Pancreas (tissue), 10 donors: ENCODE data around the gene MFN2. TPM values are rescaled to one million over a fixed set of nuclear protein-coding genes. Genes with fewer than 3 reads are reported as not detected.

Experiments
- ATAC-seq, 4 donors: fragments of 200-7000 bp; cut with Tn5 transposase; one replicate each; pipeline versions ENCODE4 v1.8.0 to v1.9.1; 2020; ENCODE audit warnings: mild to moderate bottlenecking in 4 of 4, moderate library complexity in 4 of 4
- DNase-seq, 6 donors: peaks; one replicate each; pipeline ENCODE4 v3.0.0-alpha.2; 2020
- FAIRE-seq: peaks from 2 replicates; lab custom pipeline; 2012; peaks lifted over from hg19 to GRCh38; lab: Jason Lieb, UNC
- H3K27ac ChIP-seq, 4 donors: fragments of 200-600 bp; sonication (generic); 1 replicate in 3 of 4; 2 replicates in 1 of 4; pipeline versions ENCODE4 v1.5.0 to v1.8.0; 2020
- H3K27me3 ChIP-seq, 4 donors: fragments of 200-600 bp; one replicate each; pipeline ENCODE4 v1.8.0; 2021
- H3K36me3 ChIP-seq, 3 donors: fragments of 200-600 bp; sonication (generic) in 1 of 3; one replicate each; pipeline versions ENCODE4 v1.5.0 to v1.8.0; 2020 to 2021
- H3K4me1 ChIP-seq, 3 donors: fragments of 200-600 bp; one replicate each; pipeline ENCODE4 v1.8.0; 2021
- H3K4me3 ChIP-seq, 4 donors: fragments of 200-600 bp; sonication (generic) in 2 of 4; one replicate each; pipeline versions ENCODE4 v1.5.0 to v1.8.0; 2020 to 2021
- H3K9me3 ChIP-seq, 4 donors: fragments of 200-600 bp; one replicate each; pipeline ENCODE4 v1.8.0; 2021
- WGBS, 2 donors: extraction: QIAGEN DNeasy Blood & Tissue Kit; methylation state at CpG; one replicate each; pipeline ENCODE4 v1.1.7; 2013; 5-methylcytosine and 5-hydroxymethylcytosine counted together
- intact Hi-C, 3 donors: fragments of 100-400 bp; cut with DNase I; formaldehyde crosslinking; loops; one replicate each; pipeline versions ENCODE4 v1.11.1 to v1.14.2; 2022
- polyA plus RNA-seq, 2 donors: library from polyadenylated mRNA; stranded (reverse); fragments of 200-250 nt; gene quantifications; one replicate each; pipeline ENCODE4 v1.2.3, GENCODE V29; 2013
- total RNA-seq, 6 donors: library from RNA; stranded (reverse); fragmentation: NEBNext Ultra II Directional in 4 of 6; extraction: Animal tissue kit (Norgen Biotek cat#: 25700) in 4 of 6; gene quantifications; one replicate each; pipeline versions ENCODE4 v1.2.1 to v1.2.4, GENCODE V29; 2021 to 2023
- TF ChIP-seq, protein P1 (sequence below), 4 donors: fragments of 200-600 bp; sonication (generic) in 3 of 4; IDR thresholded peaks; one replicate each; pipeline versions ENCODE4 v1.5.0 to v1.8.0; 2021; ENCODE audit warnings: antibody characterized with exemption in 4 of 4
- donor health status: healthy with polysubstance abuse.
- donor health status: DM: no; HTN: no; CAD: no; lungs with moderate emphysema.
- donor health status: DM: no; HTN: no; CAD: no.
- donor health status: control.
- donor health status: control.
- donor health status: Bipolar disorder and iron deficiency.
- donor health status: DM: yes; HTN: yes; CAD: no.
- donor health status: DM: no; HTN: no; CAD: no.
- donor health status: DM: no; HTN: no; CAD: no.
- donor health status: DM: yes; HTN: yes; CAD: no.

MFN2 gene
- total and polyA plus RNA-seq, 8 donors, result 13.7 to 34.4 (median 24.8) TPM

DNA sequence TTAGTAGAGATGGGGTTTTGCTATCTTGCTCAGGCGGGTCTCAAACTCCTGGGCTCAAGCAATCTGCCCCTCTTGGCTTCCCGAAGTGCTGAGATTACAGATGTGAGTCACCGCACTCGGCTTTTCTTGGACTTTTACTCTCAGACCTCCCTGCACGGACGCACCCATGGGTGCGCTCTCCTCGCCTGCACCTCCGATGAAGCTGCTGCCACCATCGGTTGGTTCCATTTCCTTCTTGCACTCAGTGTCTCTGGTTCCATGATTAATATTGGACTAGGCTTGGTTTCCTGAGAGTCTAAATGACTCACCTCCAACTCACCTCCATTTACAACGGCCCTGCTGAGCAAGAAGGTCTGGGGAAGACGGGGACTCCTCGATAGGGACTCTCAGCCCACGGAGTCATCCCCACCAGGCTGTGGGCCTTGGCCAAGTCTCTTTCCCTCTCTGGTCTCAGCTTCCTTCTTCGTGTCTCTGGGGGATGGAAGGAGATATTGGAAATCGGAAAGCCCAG lies 76.1 kb downstream of the MFN2 start:
- no peak for DNase-seq
- 84 to 90% methylated on average over 16 of the region's 16 CpGs for WGBS, 2 donors
- Histone ChIP-seq H3K4me3 (no peak overlapping the region), H3K36me3 (no peaks in the 10 kb centered on the region), H3K27me3 (no peaks in the 10 kb centered on the region), H3K9me3 (no peaks in the 10 kb centered on the region), H3K4me1 (no peaks in the 10 kb centered on the region), H3K27ac (no peak overlapping the region)
- no peak for FAIRE-seq
- intact Hi-C loops, result no loop called here
- TF ChIP-seq, protein P1, sequence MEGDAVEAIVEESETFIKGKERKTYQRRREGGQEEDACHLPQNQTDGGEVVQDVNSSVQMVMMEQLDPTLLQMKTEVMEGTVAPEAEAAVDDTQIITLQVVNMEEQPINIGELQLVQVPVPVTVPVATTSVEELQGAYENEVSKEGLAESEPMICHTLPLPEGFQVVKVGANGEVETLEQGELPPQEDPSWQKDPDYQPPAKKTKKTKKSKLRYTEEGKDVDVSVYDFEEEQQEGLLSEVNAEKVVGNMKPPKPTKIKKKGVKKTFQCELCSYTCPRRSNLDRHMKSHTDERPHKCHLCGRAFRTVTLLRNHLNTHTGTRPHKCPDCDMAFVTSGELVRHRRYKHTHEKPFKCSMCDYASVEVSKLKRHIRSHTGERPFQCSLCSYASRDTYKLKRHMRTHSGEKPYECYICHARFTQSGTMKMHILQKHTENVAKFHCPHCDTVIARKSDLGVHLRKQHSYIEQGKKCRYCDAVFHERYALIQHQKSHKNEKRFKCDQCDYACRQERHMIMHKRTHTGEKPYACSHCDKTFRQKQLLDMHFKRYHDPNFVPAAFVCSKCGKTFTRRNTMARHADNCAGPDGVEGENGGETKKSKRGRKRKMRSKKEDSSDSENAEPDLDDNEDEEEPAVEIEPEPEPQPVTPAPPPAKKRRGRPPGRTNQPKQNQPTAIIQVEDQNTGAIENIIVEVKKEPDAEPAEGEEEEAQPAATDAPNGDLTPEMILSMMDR (IDR thresholded peaks at IDR 0.05), result no peak
- no peak for ATAC-seq

DNA sequence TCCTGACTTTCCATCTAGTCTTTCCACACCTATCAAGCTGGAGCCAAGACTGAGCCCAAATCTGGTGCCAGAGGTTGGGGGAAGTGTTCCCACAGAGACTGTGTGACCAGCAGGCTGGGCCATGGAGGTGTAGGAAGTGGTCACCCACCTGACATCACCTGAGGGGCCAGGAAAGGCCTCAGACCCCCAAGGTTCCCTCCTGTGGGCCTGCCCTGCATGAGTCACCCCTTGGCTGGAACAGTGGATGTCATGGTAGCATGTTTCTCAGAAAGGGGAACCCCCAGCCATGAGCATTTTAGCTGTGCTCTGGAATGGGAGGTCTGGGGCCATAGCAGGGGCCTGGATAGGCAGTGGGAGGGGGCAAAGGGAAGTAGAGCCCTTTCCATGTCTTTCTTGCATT lies 77.1 kb downstream of the MFN2 start:
- TF ChIP-seq, protein P1 (IDR thresholded peaks at IDR 0.05), result no peak
- Histone ChIP-seq H3K27ac (no peak overlapping the region), H3K36me3 (no peaks in the 10 kb centered on the region), H3K27me3 (no peaks in the 10 kb centered on the region), H3K9me3 (no peaks in the 10 kb centered on the region), H3K4me3 (no peak overlapping the region), H3K4me1 (no peaks in the 10 kb centered on the region)
- no peak for DNase-seq
- FAIRE-seq, result no peak
- intact Hi-C loops, result no loop called here
- no peak for ATAC-seq

DNA sequence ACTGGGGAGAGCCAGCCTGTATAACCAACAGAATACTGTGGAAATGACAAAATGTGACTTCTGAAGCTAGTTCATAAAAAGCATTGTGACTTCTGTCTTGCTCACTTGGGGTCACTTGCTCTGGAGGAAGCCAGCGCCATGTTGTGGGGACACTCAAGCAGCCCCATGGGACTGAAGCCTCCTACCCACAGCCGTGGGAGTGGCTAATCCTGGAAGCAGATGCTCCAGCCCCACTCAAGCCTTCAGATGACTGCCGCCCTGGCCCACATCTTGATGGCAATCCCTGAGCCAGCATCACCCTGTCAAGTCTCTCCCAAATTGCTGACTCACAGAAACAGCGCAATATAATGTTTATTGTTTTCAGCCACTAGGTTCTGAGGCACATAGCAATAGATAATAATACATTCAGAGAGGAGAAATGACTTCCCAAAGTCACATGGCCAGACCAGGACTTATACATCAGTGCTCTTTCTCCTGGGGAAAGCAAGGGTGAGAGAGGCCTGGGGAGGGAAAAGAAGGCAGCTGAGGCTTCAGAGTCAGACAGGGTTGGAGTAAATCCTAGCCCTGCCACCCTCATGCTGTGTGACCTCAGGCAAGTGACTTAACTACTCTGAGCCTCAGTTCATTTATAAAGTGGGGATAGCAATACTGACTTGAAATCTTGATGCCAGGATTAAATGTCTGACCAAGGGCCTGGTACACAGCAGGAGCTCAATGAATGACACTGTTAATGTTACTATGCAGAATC lies 77.9 kb downstream of the MFN2 start:
- H3K9me3 ChIP-seq, result no peaks in the 10 kb centered on the region
- WGBS, 2 donors, result 79 to 84% methylated on average over 4 of the region's 4 CpGs
- DNase-seq, result no peak
- intact Hi-C loops, result no loop called here
- no peak overlapping the region for H3K4me3 ChIP-seq
- no peaks in the 10 kb centered on the region for H3K4me1 ChIP-seq
- H3K27me3 ChIP-seq, result no peaks in the 10 kb centered on the region
- H3K36me3 ChIP-seq, result no peaks in the 10 kb centered on the region
- TF ChIP-seq, protein P1 (IDR thresholded peaks at IDR 0.05), result no peak
- no peak overlapping the region for H3K27ac ChIP-seq
- no peak for ATAC-seq
- FAIRE-seq, result no peak

DNA sequence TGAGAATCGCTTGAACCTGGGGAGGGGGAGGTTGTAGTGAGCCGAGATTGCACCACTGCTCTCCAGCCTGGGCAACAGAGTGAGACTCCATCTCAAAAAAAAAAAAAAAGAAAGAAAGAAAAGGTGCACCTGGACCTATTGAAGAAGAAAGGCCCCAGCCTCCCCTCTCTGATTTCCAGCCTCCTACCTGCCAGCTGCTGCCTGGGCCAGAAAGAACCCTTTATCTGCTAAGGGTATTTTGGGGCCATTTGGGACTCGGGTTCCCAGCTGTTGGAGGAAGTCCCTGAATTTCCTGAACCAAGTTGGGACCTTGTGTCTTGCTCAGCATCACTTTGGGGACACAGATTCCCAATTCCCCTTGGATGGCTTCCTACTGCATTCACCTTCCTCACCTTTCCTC lies 79.0 kb downstream of the MFN2 start:
- no peaks in the 10 kb centered on the region for H3K4me1 ChIP-seq
- no peak for ATAC-seq
- 52 to 69% methylated on average over 3 of the region's 3 CpGs for WGBS, 2 donors
- no peaks in the 10 kb centered on the region for H3K9me3 ChIP-seq
- TF ChIP-seq, protein P1 (IDR thresholded peaks at IDR 0.05), result no peak
- H3K27ac ChIP-seq, result no peak overlapping the region
- intact Hi-C loops, result no loop called here
- FAIRE-seq, result no peak
- H3K36me3 ChIP-seq, result no peaks in the 10 kb centered on the region
- H3K4me3 ChIP-seq, result no peak overlapping the region
- no peak for DNase-seq
- H3K27me3 ChIP-seq, result peaks cover 0 to 5% (median 0%) of the 10 kb centered on the region in 4 donors
